ENCODE measurements around the gene OGG1. TPM values are rescaled to one million over a fixed set of nuclear protein-coding genes. Genes with fewer than 3 reads are reported as not detected.
A peak's percentile ranks its signal among the peaks of the same experiment; 100 is the strongest.

Gene OGG1
- total RNA-seq, 1 donor: 32.1 TPM

GRCh38 chr3:9777694-9778021 is 27.9 kb downstream of the OGG1 start:
- no peak for TF ChIP-seq CTCF (IDR thresholded peaks at IDR 0.05; ENCODE audit: insufficient read depth, low read length)
- no peak overlapping the region for H3K4me3 ChIP-seq (ENCODE audit: low read depth, low read length)
- no peak for DNase-seq (ENCODE audit: low read depth)

- no peak for TF ChIP-seq CTCF (IDR thresholded peaks at IDR 0.05; ENCODE audit: insufficient read depth, low read length)
Observed at GRCh38 chr3:9778143-9779074, 28.7 kb downstream of the OGG1 start.

GRCh38 chr3:9779075-9779593 is 29.4 kb downstream of the OGG1 start:
- DNase-seq (ENCODE audit: low read depth): no peak
- no peak overlapping the region for H3K4me3 ChIP-seq (ENCODE audit: low read depth, low read length)
- no peak for TF ChIP-seq CTCF (IDR thresholded peaks at IDR 0.05; ENCODE audit: insufficient read depth, low read length)

More at GRCh38 chr3:9778143-9779074, 28.7 kb downstream of the OGG1 start:
- peak; percentile 83 for DNase-seq (ENCODE audit: low read depth)
- no peak overlapping the region for H3K4me3 ChIP-seq (ENCODE audit: low read depth, low read length)

GRCh38 chr3:9779721-9780457 is 30.1 kb downstream of the OGG1 start:
- no peak for TF ChIP-seq CTCF (IDR thresholded peaks at IDR 0.05; ENCODE audit: insufficient read depth, low read length)
- no peak overlapping the region for H3K4me3 ChIP-seq (ENCODE audit: low read depth, low read length)
- no peak for DNase-seq (ENCODE audit: low read depth)

DNA sequence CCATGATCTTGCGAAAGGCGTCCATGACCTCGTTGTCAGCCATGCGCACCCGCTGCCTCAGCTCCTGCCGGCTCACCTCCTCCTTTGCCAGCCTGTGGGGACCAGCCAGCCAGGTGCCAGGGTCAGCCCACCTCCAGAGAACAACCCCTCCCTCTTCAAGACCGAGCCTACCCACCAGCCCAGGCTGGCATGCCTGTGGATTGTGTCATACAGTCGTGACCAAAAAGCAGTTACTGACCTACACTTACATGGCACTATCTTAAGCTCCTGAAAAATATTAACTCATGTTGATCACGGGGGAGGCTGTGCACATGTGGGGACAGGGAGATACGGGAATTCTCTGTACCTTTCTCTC is 30.7 kb downstream of the OGG1 start:
- no peak for DNase-seq (ENCODE audit: low read depth)
- H3K4me3 ChIP-seq (ENCODE audit: low read depth, low read length): no peak overlapping the region
- TF ChIP-seq CTCF (IDR thresholded peaks at IDR 0.05; ENCODE audit: insufficient read depth, low read length): no peak

- H3K4me3 ChIP-seq (ENCODE audit: low read depth, low read length): no peak overlapping the region
- no peak for TF ChIP-seq CTCF (IDR thresholded peaks at IDR 0.05; ENCODE audit: insufficient read depth, low read length)
- DNase-seq (ENCODE audit: low read depth): no peak
Observed at GRCh38 chr3:9780910-9781309, 31.2 kb downstream of the OGG1 start.

Measured in fibroblast of the aortic adventitia (primary cell).